IPS-18a (cell line): ENCODE measurements around the gene ZNF227.
"Not testable (repeated sequence)": the region's sequence is repeated elsewhere in the genome, so short reads cannot be mapped to it uniquely, and the experiment has no call there.

Source experiments
- H3K27ac ChIP-seq: one replicate; pipeline ENCODE4 v1.5.1; 2013; ENCODE audit warnings: low read length
- H3K27me3 ChIP-seq: one replicate; pipeline ENCODE4 v1.6.1; 2013; ENCODE audit warnings: mild to moderate bottlenecking, low read length; ENCODE audit not compliant: control insufficient read depth, insufficient read depth
- H3K36me3 ChIP-seq: one replicate; pipeline ENCODE4 v1.6.1; 2013; ENCODE audit warnings: low read depth, low read length; ENCODE audit not compliant: control insufficient read depth
- H3K4me1 ChIP-seq: one replicate; pipeline ENCODE4 v1.6.1; 2013; ENCODE audit warnings: low read depth, low read length; ENCODE audit not compliant: control insufficient read depth
- H3K4me3 ChIP-seq: one replicate; pipeline ENCODE4 v1.5.1; 2013; ENCODE audit warnings: low read length
- H3K9ac ChIP-seq: one replicate; pipeline ENCODE4 v1.6.1; 2013; ENCODE audit warnings: mild to moderate bottlenecking, low read length, moderate library complexity
- H3K9me3 ChIP-seq: one replicate; pipeline ENCODE4 v1.6.1; 2013; ENCODE audit warnings: low read depth, low read length; ENCODE audit not compliant: control insufficient read depth

ZNF227 gene

GRCh38 chr19:44202470-44202869 lies 9.9 kb upstream of the ZNF227 start:
- H3K27me3 ChIP-seq = no peaks in the 10 kb centered on the region
- H3K36me3 ChIP-seq = no peaks in the 10 kb centered on the region
- H3K4me1 ChIP-seq = no peaks in the 10 kb centered on the region
- H3K9ac ChIP-seq = no peak overlapping the region
- peaks cover 21% of the 10 kb centered on the region for H3K9me3 ChIP-seq
- H3K27ac ChIP-seq = no peak overlapping the region
- no peak overlapping the region for H3K4me3 ChIP-seq

GRCh38 chr19:44202974-44203373 lies 9.4 kb upstream of the ZNF227 start:
- Histone ChIP-seq H3K9me3 (peaks cover 21% of the 10 kb centered on the region), H3K4me3 (no peak overlapping the region), H3K9ac (no peak overlapping the region), H3K27me3 (no peaks in the 10 kb centered on the region), H3K27ac (no peak overlapping the region), H3K4me1 (no peaks in the 10 kb centered on the region), H3K36me3 (no peaks in the 10 kb centered on the region)

- not testable (repeated sequence) for H3K27ac ChIP-seq, H3K36me3 ChIP-seq, H3K4me3 ChIP-seq, H3K4me1 ChIP-seq, H3K9ac ChIP-seq, H3K27me3 ChIP-seq
- peaks cover 21% of the 10 kb centered on the region for H3K9me3 ChIP-seq
Measured at GRCh38 chr19:44203877-44204276, 8.5 kb upstream of the ZNF227 start.

- no peak overlapping the region for H3K4me3 ChIP-seq
- H3K4me1 ChIP-seq = no peaks in the 10 kb centered on the region
- peaks cover 3% of the 10 kb centered on the region for H3K27me3 ChIP-seq
- no peak overlapping the region for H3K27ac ChIP-seq
- peaks cover 21% of the 10 kb centered on the region for H3K9me3 ChIP-seq
- no peak overlapping the region for H3K9ac ChIP-seq
- H3K36me3 ChIP-seq = no peaks in the 10 kb centered on the region
Measured at GRCh38 chr19:44204772-44205171, 7.6 kb upstream of the ZNF227 start.

- Histone ChIP-seq H3K9ac (peak overlapping the region; percentile 72), H3K27me3 (peaks cover 3% of the 10 kb centered on the region), H3K4me1 (no peaks in the 10 kb centered on the region), H3K4me3 (peak overlapping the region; percentile 88), H3K36me3 (no peaks in the 10 kb centered on the region), H3K27ac (no peak overlapping the region), H3K9me3 (peaks cover 14% of the 10 kb centered on the region)
Measured at GRCh38 chr19:44207126-44207803, 5.1 kb upstream of the ZNF227 start.

- H3K9me3 ChIP-seq = no peaks in the 10 kb centered on the region
- peaks cover 6% of the 10 kb centered on the region for H3K4me1 ChIP-seq
- peak overlapping the region; percentile 69 for H3K9ac ChIP-seq
- no peak overlapping the region for H3K27ac ChIP-seq
- H3K36me3 ChIP-seq = peaks cover 10% of the 10 kb centered on the region
- peak overlapping the region; percentile 83 for H3K4me3 ChIP-seq
- peaks cover 3% of the 10 kb centered on the region for H3K27me3 ChIP-seq
Measured at GRCh38 chr19:44212866-44213346, 574 bp downstream of the ZNF227 start.

GRCh38 chr19:44219926-44220325 lies 7.6 kb downstream of the ZNF227 start:
- H3K4me1 ChIP-seq, H3K9me3 ChIP-seq, H3K27ac ChIP-seq, H3K4me3 ChIP-seq, H3K27me3 ChIP-seq, H3K9ac ChIP-seq: not testable (repeated sequence)
- peaks cover 14% of the 10 kb centered on the region for H3K36me3 ChIP-seq

- not testable (repeated sequence) for H3K4me3 ChIP-seq, H3K27ac ChIP-seq, H3K27me3 ChIP-seq, H3K9me3 ChIP-seq, H3K4me1 ChIP-seq, H3K9ac ChIP-seq
- peaks cover 14% of the 10 kb centered on the region for H3K36me3 ChIP-seq
Measured at GRCh38 chr19:44220761-44221160, 8.4 kb downstream of the ZNF227 start.

- H3K9ac ChIP-seq, H3K27ac ChIP-seq, H3K4me1 ChIP-seq, H3K4me3 ChIP-seq, H3K9me3 ChIP-seq, H3K27me3 ChIP-seq: not testable (repeated sequence)
- H3K36me3 ChIP-seq = peaks cover 14% of the 10 kb centered on the region
Measured at GRCh38 chr19:44221291-44221690, 9.0 kb downstream of the ZNF227 start.

- Histone ChIP-seq H3K4me3 (no peak overlapping the region), H3K27ac (no peak overlapping the region), H3K9ac (no peak overlapping the region), H3K9me3 (peaks cover 10% of the 10 kb centered on the region), H3K36me3 (peaks cover 29% of the 10 kb centered on the region), H3K27me3 (no peaks in the 10 kb centered on the region), H3K4me1 (no peaks in the 10 kb centered on the region)
Measured at GRCh38 chr19:44228318-44228717, 16.0 kb downstream of the ZNF227 start.

GRCh38 chr19:44232867-44233266 lies 20.5 kb downstream of the ZNF227 start:
- Histone ChIP-seq H3K9ac (no peak overlapping the region), H3K9me3 (peaks cover 24% of the 10 kb centered on the region), H3K27me3 (no peaks in the 10 kb centered on the region), H3K36me3 (peaks cover 55% of the 10 kb centered on the region), H3K27ac (no peak overlapping the region), H3K4me1 (no peaks in the 10 kb centered on the region), H3K4me3 (no peak overlapping the region)

- no peak overlapping the region for H3K4me3 ChIP-seq
- H3K9me3 ChIP-seq = peaks cover 31% of the 10 kb centered on the region
- no peaks in the 10 kb centered on the region for H3K4me1 ChIP-seq
- no peak overlapping the region for H3K27ac ChIP-seq
- H3K27me3 ChIP-seq = no peaks in the 10 kb centered on the region
- H3K9ac ChIP-seq = no peak overlapping the region
- H3K36me3 ChIP-seq = peaks cover 41% of the 10 kb centered on the region
Measured at GRCh38 chr19:44236384-44236783, 24.1 kb downstream of the ZNF227 start.
